K562 (cell line): ENCODE results near the gene TRAPPC12. TPM values are rescaled to one million over a fixed set of nuclear protein-coding genes. Genes with fewer than 3 reads are reported as not detected.

Source experiments
- ATAC-seq: fragments of 200-7000 bp; cut with Tn5 transposase; 3 replicates; pipeline ENCODE4 v1.9.1; 2020; ENCODE audit warnings: moderate library complexity
- BruUV-seq: library from RNA; stranded (reverse); fragments of 400-500 nt; replicated peaks from 2 replicates; lab custom pipeline; 2021; lab: Mats Ljungman, UMichigan
- CTCF ChIA-PET: fragments of 300-600 bp; formaldehyde crosslinking; extraction: SDS; loops from one replicate; lab custom pipeline; 2021; ENCODE audit warnings: low intra/inter-chr PET ratio; lab: Yijun Ruan, JAX
- POLR2A ChIA-PET: fragments of 300-600, 350-650 bp; sonication (Branson Sonifier 250); formaldehyde crosslinking; extraction: SDS; loops from one replicate; lab custom pipeline; 2021; ENCODE audit warnings: antibody characterized with exemption, inconsistent platforms; lab: Yijun Ruan, JAX
- DNase-seq, 4 experiments: peaks; one replicate each; pipeline versions ENCODE4 v3.0.0 to v3.0.0-alpha.2; 2011 to 2018; ENCODE audit warnings: low spot score in 3 of 4, mixed read lengths in 3 of 4; ENCODE audit errors: extremely low read depth in 1 of 4
- FAIRE-seq: peaks from 2 replicates; lab custom pipeline; 2011; peaks lifted over from hg19 to GRCh38; lab: Jason Lieb, UNC
- H2AFZ ChIP-seq: 2 replicates; pipeline ENCODE4 v1.6.0; 2011; ENCODE audit warnings: low read depth, low read length, control low read depth, inconsistent platforms
- H3K27ac ChIP-seq: fragments of 200-600 bp; 3 replicates; pipeline ENCODE4 v1.8.0; 2011; ENCODE audit warnings: low read depth, mild to moderate bottlenecking, control low read depth, inconsistent platforms, low read length, moderate library complexity, mixed read lengths; ENCODE audit errors: extremely low read depth
- H3K27me3 ChIP-seq, 2 experiments: fragments of 300-600 bp in 1 of 2; 2 replicates in 1 of 2; 3 replicates in 1 of 2; pipeline versions ENCODE4 v1.6.0 to v1.8.0; 2011; ENCODE audit warnings: inconsistent platforms in 2 of 2, low read length in 2 of 2, mild to moderate bottlenecking in 1 of 2, mixed read lengths in 1 of 2, moderate library complexity in 1 of 2; ENCODE audit not compliant: control insufficient read depth in 2 of 2, insufficient read depth in 2 of 2
- H3K36me3 ChIP-seq: fragments of 300-600 bp; 3 replicates; pipeline ENCODE4 v1.8.0; 2011; ENCODE audit warnings: mild to moderate bottlenecking, low read length, inconsistent platforms; ENCODE audit not compliant: control insufficient read depth, insufficient read depth
- H3K4me1 ChIP-seq, 2 experiments: fragments of 200-600 bp in 1 of 2; replicated peaks in 1 of 2; 2 replicates in 1 of 2; 3 replicates in 1 of 2; pipeline versions ENCODE4 v1.5.1 to v1.8.0; 2011; ENCODE audit warnings: inconsistent platforms in 2 of 2, low read length in 2 of 2, mild to moderate bottlenecking in 1 of 2, mixed read lengths in 1 of 2, moderate library complexity in 1 of 2; ENCODE audit not compliant: control insufficient read depth in 2 of 2, insufficient read depth in 2 of 2
- H3K4me2 ChIP-seq: 2 replicates; pipeline ENCODE4 v1.6.1; 2011; ENCODE audit warnings: low read length, control low read depth, inconsistent platforms, mixed read lengths; ENCODE audit not compliant: insufficient read depth
- H3K4me3 ChIP-seq: fragments of 200-600 bp; sonication (generic), shearing (Covaris generic); 2 replicates; pipeline ENCODE4 v1.5.1; 2016; ENCODE audit warnings: control low read depth, inconsistent platforms
- H3K79me2 ChIP-seq: fragments of 200-600 bp; 3 replicates; pipeline ENCODE4 v1.8.0; 2011; ENCODE audit warnings: low read length, inconsistent platforms; ENCODE audit not compliant: control insufficient read depth, insufficient read depth
- H3K9ac ChIP-seq, 2 experiments: 2 replicates each; pipeline versions ENCODE4 v1.6.0 to v1.6.1; 2011; ENCODE audit warnings: low read depth in 2 of 2, low read length in 2 of 2, control low read depth in 1 of 2, inconsistent platforms in 1 of 2, mild to moderate bottlenecking in 1 of 2, mixed read lengths in 1 of 2; ENCODE audit not compliant: insufficient read depth in 1 of 2
- H3K9me1 ChIP-seq: one replicate; pipeline ENCODE4 v1.6.0; 2011; ENCODE audit warnings: inconsistent platforms, mild to moderate bottlenecking, low read length, moderate library complexity; ENCODE audit not compliant: control insufficient read depth, insufficient read depth
- H3K9me3 ChIP-seq: replicated peaks from 2 replicates; pipeline ENCODE4 v1.5.1; 2011; ENCODE audit warnings: low read depth, low read length, inconsistent platforms; ENCODE audit not compliant: control insufficient read depth, insufficient read depth
- H4K20me1 ChIP-seq: replicated peaks from 2 replicates; pipeline ENCODE4 v1.6.1; 2011; ENCODE audit warnings: low read length, inconsistent platforms, mixed read lengths; ENCODE audit not compliant: control insufficient read depth, insufficient read depth
- HDGF ChIP-seq: fragments of 450-650 bp; IDR thresholded peaks from 2 replicates; pipeline ENCODE4 v1.6.1; 2016
- SIX5 ChIP-seq, 2 experiments: IDR thresholded peaks; 2 replicates each; pipeline ENCODE4 v1.6.1; 2011; ENCODE audit warnings: low read length in 2 of 2, borderline replicate concordance in 1 of 2, low read depth in 1 of 2, mild to moderate bottlenecking in 1 of 2, moderate library complexity in 1 of 2; ENCODE audit not compliant: insufficient read depth in 1 of 2
- TGIF2 ChIP-seq: sonication (generic); formaldehyde crosslinking; IDR thresholded peaks from 2 replicates; pipeline ENCODE4 v1.8.1; 2022; ENCODE audit warnings: mild to moderate bottlenecking, missing genetic modification reagents, moderate library complexity
- WGBS: fragments of 100-300 bp; shearing (Covaris generic); methylation state at CpG from one replicate; pipeline ENCODE4 v1.1.6; 2016; ENCODE audit warnings: low coverage, mixed read lengths; ENCODE audit not compliant: insufficient coverage; ENCODE audit errors: missing lambda C conversion rate; 5-methylcytosine and 5-hydroxymethylcytosine counted together
- in situ Hi-C: fragments of 300-500 bp; cut with MboI; formaldehyde crosslinking; loops from 4 replicates; pipeline ENCODE4 v1.15.0; 2018; ENCODE audit warnings: inconsistent platforms, mixed read lengths
- intact Hi-C: fragments of 100-400 bp; cut with micrococcal nuclease; formaldehyde crosslinking; loops from 2 replicates; pipeline ENCODE4 v1.14.2; 2022
- polyA plus RNA-seq, 8 experiments: library from polyadenylated mRNA; depleted of rRNA in 4 of 8; stranded (reverse) in 5 of 8; unstranded in 3 of 8; fragments of >200 nt; fragmentation: Nextera tagmentation in 2 of 8; fragmentation: Illumina TruSeq in 1 of 8; extraction: Ambion mirVana in 2 of 8; extraction: Trizol in 1 of 8; gene quantifications; 2 replicates each; pipeline versions ENCODE4 v1.2.1 to v1.2.3, GENCODE V29; 2011 to 2014; ENCODE audit warnings: inconsistent platforms in 1 of 8, missing spikeins in 1 of 8
- total RNA-seq, 7 experiments: library from RNA; depleted of rRNA in 6 of 7; stranded (reverse); fragments of >200 nt in 6 of 7; fragmentation: Illumina TruSeq in 2 of 7; extraction: Trizol in 2 of 7; gene quantifications; 2 replicates each; pipeline versions ENCODE4 v1.2.1 to v1.2.3, GENCODE V29; 2011 to 2021; ENCODE audit warnings: low replicate concordance in 1 of 7
- TF ChIP-seq, protein P1 (sequence below), 2 experiments: fragments of 450-650 bp; IDR thresholded peaks; 2 replicates each; pipeline ENCODE4 v1.6.1; 2018; ENCODE audit warnings: mild to moderate bottlenecking in 2 of 2, low read depth in 1 of 2; ENCODE audit not compliant: partially characterized antibody in 2 of 2
- TF ChIP-seq, protein P2 (sequence below): fragments of 250-450 bp; sonication (Bioruptor Pico); IDR thresholded peaks from 2 replicates; pipeline ENCODE4 v1.8.0; 2021; ENCODE audit warnings: moderate library complexity, mild to moderate bottlenecking, inconsistent platforms
- TF ChIP-seq, protein P3 (sequence below): fragments of 250-450 bp; sonication (Bioruptor Pico); IDR thresholded peaks from 2 replicates; pipeline ENCODE4 v1.5.0; 2021; ENCODE audit warnings: mild to moderate bottlenecking, moderate library complexity
- TF ChIP-seq, protein P4 (sequence below): IDR thresholded peaks from 3 replicates; pipeline ENCODE4 v1.6.1; 2011; ENCODE audit warnings: borderline replicate concordance, mild to moderate bottlenecking; ENCODE audit not compliant: insufficient read length, insufficient read depth
- TF ChIP-seq, protein P5 (sequence below), 2 experiments: fragments of 450-650 bp in 1 of 2; sonication (generic) in 1 of 2; formaldehyde crosslinking in 1 of 2; IDR thresholded peaks in 1 of 2; conservative IDR thresholded peaks in 1 of 2; 2 replicates each; pipeline versions ENCODE4 v1.6.1 to v1.8.1; 2016 to 2023; ENCODE audit warnings: mild to moderate bottlenecking in 2 of 2, moderate library complexity in 2 of 2, inconsistent platforms in 1 of 2, missing genetic modification reagents in 1 of 2

The TRAPPC12 gene
- total and polyA plus RNA-seq, 9 of the 15 experiments (the other 6 are each of a cell fraction or from before 2014, with no cell fraction given) = 8.0 to 75.2 (median 39.1) TPM

DNA sequence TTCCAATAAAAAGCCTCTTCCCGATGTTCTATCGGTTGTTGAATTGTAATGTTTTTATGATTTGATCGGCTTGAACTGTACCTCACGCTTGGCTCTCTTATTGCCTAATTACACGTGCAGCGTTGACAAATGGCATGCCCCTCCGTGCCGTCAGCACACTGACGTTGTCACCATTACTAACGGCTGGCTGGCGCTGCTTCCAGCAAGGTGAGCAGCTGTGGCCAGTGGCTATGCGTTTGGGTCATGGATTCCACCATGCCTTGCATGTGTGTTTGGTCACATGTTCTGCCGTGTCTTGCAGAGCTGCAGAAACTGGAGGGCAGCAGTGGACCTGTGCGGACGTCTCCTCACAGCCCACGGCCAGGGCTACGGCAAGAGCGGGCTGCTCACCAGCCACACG is 42.1 kb downstream of the TRAPPC12 start:
- TF ChIP-seq, protein P1, sequence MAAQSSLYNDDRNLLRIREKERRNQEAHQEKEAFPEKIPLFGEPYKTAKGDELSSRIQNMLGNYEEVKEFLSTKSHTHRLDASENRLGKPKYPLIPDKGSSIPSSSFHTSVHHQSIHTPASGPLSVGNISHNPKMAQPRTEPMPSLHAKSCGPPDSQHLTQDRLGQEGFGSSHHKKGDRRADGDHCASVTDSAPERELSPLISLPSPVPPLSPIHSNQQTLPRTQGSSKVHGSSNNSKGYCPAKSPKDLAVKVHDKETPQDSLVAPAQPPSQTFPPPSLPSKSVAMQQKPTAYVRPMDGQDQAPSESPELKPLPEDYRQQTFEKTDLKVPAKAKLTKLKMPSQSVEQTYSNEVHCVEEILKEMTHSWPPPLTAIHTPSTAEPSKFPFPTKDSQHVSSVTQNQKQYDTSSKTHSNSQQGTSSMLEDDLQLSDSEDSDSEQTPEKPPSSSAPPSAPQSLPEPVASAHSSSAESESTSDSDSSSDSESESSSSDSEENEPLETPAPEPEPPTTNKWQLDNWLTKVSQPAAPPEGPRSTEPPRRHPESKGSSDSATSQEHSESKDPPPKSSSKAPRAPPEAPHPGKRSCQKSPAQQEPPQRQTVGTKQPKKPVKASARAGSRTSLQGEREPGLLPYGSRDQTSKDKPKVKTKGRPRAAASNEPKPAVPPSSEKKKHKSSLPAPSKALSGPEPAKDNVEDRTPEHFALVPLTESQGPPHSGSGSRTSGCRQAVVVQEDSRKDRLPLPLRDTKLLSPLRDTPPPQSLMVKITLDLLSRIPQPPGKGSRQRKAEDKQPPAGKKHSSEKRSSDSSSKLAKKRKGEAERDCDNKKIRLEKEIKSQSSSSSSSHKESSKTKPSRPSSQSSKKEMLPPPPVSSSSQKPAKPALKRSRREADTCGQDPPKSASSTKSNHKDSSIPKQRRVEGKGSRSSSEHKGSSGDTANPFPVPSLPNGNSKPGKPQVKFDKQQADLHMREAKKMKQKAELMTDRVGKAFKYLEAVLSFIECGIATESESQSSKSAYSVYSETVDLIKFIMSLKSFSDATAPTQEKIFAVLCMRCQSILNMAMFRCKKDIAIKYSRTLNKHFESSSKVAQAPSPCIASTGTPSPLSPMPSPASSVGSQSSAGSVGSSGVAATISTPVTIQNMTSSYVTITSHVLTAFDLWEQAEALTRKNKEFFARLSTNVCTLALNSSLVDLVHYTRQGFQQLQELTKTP (IDR thresholded peaks at IDR 0.05; ENCODE audit: low read depth in 1 of 2, partially characterized antibody in 2 of 2) = no peak
- TF ChIP-seq, protein P2, sequence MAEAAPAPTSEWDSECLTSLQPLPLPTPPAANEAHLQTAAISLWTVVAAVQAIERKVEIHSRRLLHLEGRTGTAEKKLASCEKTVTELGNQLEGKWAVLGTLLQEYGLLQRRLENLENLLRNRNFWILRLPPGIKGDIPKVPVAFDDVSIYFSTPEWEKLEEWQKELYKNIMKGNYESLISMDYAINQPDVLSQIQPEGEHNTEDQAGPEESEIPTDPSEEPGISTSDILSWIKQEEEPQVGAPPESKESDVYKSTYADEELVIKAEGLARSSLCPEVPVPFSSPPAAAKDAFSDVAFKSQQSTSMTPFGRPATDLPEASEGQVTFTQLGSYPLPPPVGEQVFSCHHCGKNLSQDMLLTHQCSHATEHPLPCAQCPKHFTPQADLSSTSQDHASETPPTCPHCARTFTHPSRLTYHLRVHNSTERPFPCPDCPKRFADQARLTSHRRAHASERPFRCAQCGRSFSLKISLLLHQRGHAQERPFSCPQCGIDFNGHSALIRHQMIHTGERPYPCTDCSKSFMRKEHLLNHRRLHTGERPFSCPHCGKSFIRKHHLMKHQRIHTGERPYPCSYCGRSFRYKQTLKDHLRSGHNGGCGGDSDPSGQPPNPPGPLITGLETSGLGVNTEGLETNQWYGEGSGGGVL (CRISPR knock-in tag) = no peak
- TF ChIP-seq, protein P3, sequence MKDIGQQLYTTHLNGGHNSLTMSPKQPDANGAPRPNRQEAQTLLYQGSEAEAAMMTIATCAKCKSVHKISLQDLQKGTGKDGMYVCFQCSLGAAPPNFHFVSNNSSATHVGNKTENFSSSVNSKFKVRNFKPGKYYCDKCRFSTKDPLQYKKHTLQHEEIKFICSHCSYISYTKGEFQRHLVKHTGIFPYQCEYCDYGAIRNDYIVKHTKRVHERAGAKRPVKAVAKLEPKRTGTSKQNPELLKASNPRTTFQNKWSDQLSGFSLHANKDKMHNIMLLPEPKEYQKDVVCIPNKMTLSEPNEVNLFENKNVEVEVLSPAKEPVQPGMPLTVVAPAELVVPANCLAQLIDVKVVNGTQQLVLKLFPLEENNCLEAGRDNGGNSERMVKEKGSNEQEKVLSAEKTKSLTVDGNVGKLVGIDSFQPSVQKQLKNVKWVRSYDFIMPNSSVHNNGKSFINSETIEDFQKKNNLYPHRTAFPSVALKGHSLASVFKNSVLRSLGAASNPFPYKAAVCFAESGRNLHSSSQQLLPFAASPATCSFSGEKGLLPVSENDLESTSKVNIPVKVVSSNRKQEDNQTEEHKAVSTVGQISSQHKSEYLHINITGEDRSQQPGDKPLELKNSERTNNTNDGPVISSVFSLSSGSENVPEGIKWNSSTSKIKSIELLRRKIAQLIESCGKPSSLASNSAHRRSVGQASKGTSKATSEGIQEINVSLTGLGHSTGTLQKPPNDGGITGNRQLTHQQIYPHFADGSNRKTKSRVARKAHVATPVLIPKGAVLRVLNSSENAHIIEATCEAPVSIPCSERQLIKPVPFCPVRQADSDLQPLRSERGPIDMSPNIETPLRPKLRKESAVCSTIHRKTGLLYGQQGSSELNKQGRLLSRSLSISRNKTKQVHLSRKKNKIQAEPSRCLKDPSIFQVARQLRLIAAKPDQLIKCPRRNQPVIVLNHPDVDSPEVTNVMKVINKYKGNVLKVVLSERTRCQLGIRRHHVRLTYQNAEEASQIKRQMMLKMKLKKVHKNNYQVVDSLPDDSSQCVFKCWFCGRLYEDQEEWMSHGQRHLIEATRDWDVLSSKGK (CRISPR knock-in tag) = no peak
- TF ChIP-seq, protein P4, sequence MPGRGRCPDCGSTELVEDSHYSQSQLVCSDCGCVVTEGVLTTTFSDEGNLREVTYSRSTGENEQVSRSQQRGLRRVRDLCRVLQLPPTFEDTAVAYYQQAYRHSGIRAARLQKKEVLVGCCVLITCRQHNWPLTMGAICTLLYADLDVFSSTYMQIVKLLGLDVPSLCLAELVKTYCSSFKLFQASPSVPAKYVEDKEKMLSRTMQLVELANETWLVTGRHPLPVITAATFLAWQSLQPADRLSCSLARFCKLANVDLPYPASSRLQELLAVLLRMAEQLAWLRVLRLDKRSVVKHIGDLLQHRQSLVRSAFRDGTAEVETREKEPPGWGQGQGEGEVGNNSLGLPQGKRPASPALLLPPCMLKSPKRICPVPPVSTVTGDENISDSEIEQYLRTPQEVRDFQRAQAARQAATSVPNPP = no peak
- no peak for TF ChIP-seq HDGF
- TF ChIP-seq TGIF2 (CRISPR knock-in tag) = no peak
- TF ChIP-seq, protein P5, sequence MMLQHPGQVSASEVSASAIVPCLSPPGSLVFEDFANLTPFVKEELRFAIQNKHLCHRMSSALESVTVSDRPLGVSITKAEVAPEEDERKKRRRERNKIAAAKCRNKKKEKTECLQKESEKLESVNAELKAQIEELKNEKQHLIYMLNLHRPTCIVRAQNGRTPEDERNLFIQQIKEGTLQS (IDR thresholded peaks at IDR 0.05) = no peak
- TF ChIP-seq, protein P5 (CRISPR knock-in tag; conservative IDR thresholded peaks at IDR 0.05) = no peak
- no peak for TF ChIP-seq SIX5 (IDR thresholded peaks at IDR 0.05; ENCODE audit: borderline replicate concordance in 1 of 2, insufficient read depth in 1 of 2, low read depth in 1 of 2, low read length in 2 of 2)
- in situ Hi-C loops (loop anchor here (10.0 kb wide), 1 partner anchor 233 kb away; the partner anchor contains the start of gene ALLC), intact Hi-C loops (loop anchor here (5.0 kb wide), 1 partner anchor 231 kb away; no protein-coding TSS in a partner anchor)
- Histone ChIP-seq H3K27me3 (no peaks in the 10 kb centered on the region), H3K9ac (0 out of 4 replicates have a peak overlapping the region, but pooled peaks of 1 of the 2 experiments have one; percentile 31), H3K36me3 (peaks cover 70% of the 10 kb centered on the region), H3K9me1 (no peaks in the 10 kb centered on the region), H3K27ac (no peak overlapping the region), H4K20me1 (no peaks in the 10 kb centered on the region; the same call in 1 of the 2 replicates), H2AFZ (no peak overlapping the region), H3K79me2 (no peaks in the 10 kb centered on the region), H3K4me3 (no peak overlapping the region), H3K9me3 (no peaks in the 10 kb centered on the region), H3K4me1 (no peaks in the 10 kb centered on the region), H3K4me2 (no peak overlapping the region)
- no peak for ATAC-seq
- BruUV-seq = no TSS peak
- FAIRE-seq = no peak
- ChIA-PET CTCF (no interaction called here), POLR2A (interaction anchor here (1.9 kb wide), 1 partner anchor 8 kb away, joined by 9 read pairs; no protein-coding TSS in a partner anchor)
- no peak for DNase-seq
- WGBS = 94% methylated on average over 13 of the region's 19 CpGs
